ENCODE results near the gene ACAD9.
A peak's percentile ranks its signal among the peaks of the same experiment; 100 is the strongest.
"Not testable (repeated sequence)": the region's sequence is repeated elsewhere in the genome, so short reads cannot be mapped to it uniquely, and the experiment has no call there.

ACAD9 gene

DNA sequence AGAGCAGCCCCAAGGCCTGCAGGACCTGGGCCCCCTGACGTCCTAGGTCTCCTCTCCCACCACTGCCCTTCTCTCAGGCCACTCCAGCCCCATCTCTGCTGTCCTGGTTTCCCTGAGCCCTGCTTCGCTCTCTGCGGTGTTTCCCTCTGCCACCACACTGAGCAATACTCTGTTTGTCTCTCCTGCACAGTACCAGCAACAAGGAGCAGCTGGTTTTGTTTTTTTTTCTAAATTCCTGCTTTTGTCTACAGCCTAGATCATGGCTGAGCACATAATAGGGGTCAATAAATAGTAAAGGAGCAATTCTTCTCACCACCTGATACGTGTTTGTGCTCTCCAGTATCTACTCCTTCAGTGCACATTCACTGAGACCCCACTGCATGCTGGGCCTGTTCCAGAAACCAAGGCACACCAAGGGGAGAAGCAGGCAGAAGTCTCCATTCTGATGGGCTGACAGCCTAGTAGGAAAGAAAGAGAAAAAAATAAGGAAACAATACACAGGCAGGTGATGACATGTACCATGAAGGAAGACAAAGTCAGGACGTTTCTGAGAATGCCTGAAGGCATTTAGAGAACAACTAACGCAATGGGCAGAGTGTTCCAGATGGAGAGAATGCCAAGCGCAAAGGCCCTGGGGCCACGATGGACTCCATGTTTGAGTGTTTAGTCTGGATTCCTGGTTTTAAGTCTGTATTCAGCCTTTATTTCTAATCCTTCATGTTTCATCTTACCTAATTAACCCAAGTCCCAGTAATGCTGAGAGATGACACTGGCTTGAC, 6.0 kb upstream of the ACAD9 start:
- Mint-ChIP-seq H3K27ac (no peak overlapping the region), H3K27me3 (no peaks in the 10 kb centered on the region), H3K9me3 (no peaks in the 10 kb centered on the region), H3K36me3 (ENCODE audit: low read depth) (peaks cover 2% of the 10 kb centered on the region), H3K4me3 (no peak overlapping the region), H3K4me1 (ENCODE audit: low read depth) (peaks cover 28% of the 10 kb centered on the region)

DNA sequence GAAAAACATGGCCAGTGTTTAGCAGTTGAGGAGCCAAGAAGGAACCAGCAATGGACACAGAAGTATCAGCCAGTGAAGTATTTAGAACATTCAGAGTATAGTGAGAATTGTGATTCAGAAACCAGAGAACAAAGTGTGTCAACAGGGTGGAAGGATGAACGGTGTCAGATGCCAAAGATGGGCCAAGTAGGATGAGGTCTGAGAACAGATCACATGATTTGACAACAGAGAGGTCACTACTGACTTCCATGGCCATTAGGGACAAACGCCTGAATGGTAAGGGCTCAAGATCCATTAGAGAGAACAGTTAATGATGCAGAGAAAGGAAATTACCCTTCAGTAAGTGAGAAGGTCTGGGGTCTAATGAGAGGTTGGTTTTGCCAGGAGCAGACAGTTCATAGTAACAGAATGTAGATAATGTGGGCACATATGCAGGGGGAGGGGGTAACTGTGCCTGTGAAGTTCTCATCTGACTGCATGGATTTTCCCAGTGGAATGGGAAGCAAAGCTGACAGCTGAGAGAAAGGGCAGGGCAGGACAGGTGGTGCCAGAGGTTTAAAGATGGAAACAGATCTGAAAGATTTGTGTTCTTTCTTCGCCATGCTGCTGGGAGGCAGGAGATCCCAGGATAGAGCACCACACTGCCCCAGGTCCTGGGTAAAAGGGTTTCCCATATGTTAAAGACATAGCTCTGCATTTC, 4.8 kb upstream of the ACAD9 start:
- Mint-ChIP-seq H3K4me3 (no peak overlapping the region), H3K4me1 (ENCODE audit: low read depth) (peaks cover 34% of the 10 kb centered on the region), H3K36me3 (ENCODE audit: low read depth) (peaks cover 7% of the 10 kb centered on the region), H3K27ac (no peak overlapping the region), H3K9me3 (no peaks in the 10 kb centered on the region), H3K27me3 (no peaks in the 10 kb centered on the region)

GRCh38 chr3:128875556-128876120, 3.8 kb upstream of the ACAD9 start:
- no peaks in the 10 kb centered on the region for H3K9me3 Mint-ChIP-seq
- H3K4me3 Mint-ChIP-seq, result no peak overlapping the region
- H3K4me1 Mint-ChIP-seq (ENCODE audit: low read depth), result peaks cover 44% of the 10 kb centered on the region
- no peaks in the 10 kb centered on the region for H3K27me3 Mint-ChIP-seq
- H3K36me3 Mint-ChIP-seq (ENCODE audit: low read depth), result peaks cover 7% of the 10 kb centered on the region
- H3K27ac Mint-ChIP-seq, result no peak overlapping the region

GRCh38 chr3:128878011-128878457, 1.4 kb upstream of the ACAD9 start:
- peaks cover 68% of the 10 kb centered on the region for H3K4me1 Mint-ChIP-seq (ENCODE audit: low read depth)
- peak overlapping the region; percentile 97 for H3K4me3 Mint-ChIP-seq
- peak overlapping the region; percentile 99 for H3K27ac Mint-ChIP-seq
- no peaks in the 10 kb centered on the region for H3K9me3 Mint-ChIP-seq
- no peaks in the 10 kb centered on the region for H3K27me3 Mint-ChIP-seq
- peaks cover 17% of the 10 kb centered on the region for H3K36me3 Mint-ChIP-seq (ENCODE audit: low read depth)

DNA sequence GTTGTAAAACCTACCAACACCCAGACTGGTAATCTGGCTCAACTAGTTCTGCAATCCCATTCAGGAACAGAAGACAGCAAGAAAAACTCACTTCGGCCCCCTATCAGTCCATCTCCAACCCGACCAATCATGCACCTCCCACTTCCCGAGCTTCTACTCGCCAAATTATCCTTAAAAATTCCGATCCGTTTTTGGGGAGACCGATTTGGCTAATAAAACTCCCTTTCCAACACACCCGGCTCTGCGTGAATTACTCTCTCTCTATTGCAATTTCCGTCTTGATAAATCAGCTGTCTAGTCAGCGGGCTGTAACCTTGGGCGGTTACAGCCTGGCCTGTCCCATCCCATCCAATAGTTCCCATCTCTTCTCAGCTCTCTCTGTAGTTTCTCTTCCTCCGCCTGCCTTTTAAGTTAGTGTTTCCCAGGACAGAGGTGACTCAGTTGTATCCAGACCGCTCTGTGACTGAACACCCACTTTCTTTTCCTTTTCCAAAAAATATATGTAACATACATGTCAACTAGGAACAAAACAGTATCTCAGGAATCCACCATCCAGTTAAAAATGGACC, 780 bp upstream of the ACAD9 start:
- peak overlapping the region; percentile 97 for H3K4me3 Mint-ChIP-seq
- peaks cover 17% of the 10 kb centered on the region for H3K36me3 Mint-ChIP-seq (ENCODE audit: low read depth)
- H3K27ac Mint-ChIP-seq, result peak overlapping the region; percentile 99
- no peaks in the 10 kb centered on the region for H3K9me3 Mint-ChIP-seq
- no peaks in the 10 kb centered on the region for H3K27me3 Mint-ChIP-seq
- H3K4me1 Mint-ChIP-seq (ENCODE audit: low read depth), result peaks cover 72% of the 10 kb centered on the region

GRCh38 chr3:128879991-128880390, 571 bp downstream of the ACAD9 start:
- Mint-ChIP-seq H3K9me3 (no peaks in the 10 kb centered on the region), H3K4me1 (ENCODE audit: low read depth) (peaks cover 79% of the 10 kb centered on the region), H3K27me3 (no peaks in the 10 kb centered on the region), H3K4me3 (peak overlapping the region; percentile 97), H3K27ac (peak overlapping the region; percentile 99), H3K36me3 (ENCODE audit: low read depth) (peaks cover 30% of the 10 kb centered on the region)

GRCh38 chr3:128880455-128880854, 1.0 kb downstream of the ACAD9 start:
- peaks cover 77% of the 10 kb centered on the region for H3K4me1 Mint-ChIP-seq (ENCODE audit: low read depth)
- H3K36me3 Mint-ChIP-seq (ENCODE audit: low read depth), result peaks cover 35% of the 10 kb centered on the region
- H3K4me3 Mint-ChIP-seq, result peak overlapping the region; percentile 97
- H3K9me3 Mint-ChIP-seq, H3K27me3 Mint-ChIP-seq: not testable (repeated sequence)
- H3K27ac Mint-ChIP-seq, result peak overlapping the region; percentile 99

DNA sequence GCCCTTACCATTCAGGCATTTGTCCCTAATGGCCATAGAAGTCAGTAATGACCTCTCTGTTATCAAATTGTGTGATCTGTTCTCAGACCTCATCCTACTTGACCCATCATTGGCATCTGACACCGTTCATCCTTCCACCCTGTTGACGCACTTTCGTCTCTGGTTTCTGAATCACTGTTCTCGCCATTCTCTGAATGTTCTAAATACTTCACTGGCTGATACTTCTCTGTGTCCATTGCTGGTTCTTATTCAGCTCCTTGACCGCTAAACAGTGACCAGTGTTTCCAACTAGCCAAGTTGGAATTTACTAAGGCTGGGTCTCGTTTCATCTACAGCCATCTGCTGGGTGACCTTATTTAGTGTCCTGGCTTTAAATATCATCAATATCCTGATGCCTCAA, 2.2 kb downstream of the ACAD9 start:
- H3K4me1 Mint-ChIP-seq (ENCODE audit: low read depth), result peaks cover 69% of the 10 kb centered on the region
- H3K4me3 Mint-ChIP-seq, result peak overlapping the region; percentile 97
- peaks cover 36% of the 10 kb centered on the region for H3K36me3 Mint-ChIP-seq (ENCODE audit: low read depth)
- H3K27ac Mint-ChIP-seq, result peak overlapping the region; percentile 39
- H3K9me3 Mint-ChIP-seq, result no peaks in the 10 kb centered on the region
- no peaks in the 10 kb centered on the region for H3K27me3 Mint-ChIP-seq

DNA sequence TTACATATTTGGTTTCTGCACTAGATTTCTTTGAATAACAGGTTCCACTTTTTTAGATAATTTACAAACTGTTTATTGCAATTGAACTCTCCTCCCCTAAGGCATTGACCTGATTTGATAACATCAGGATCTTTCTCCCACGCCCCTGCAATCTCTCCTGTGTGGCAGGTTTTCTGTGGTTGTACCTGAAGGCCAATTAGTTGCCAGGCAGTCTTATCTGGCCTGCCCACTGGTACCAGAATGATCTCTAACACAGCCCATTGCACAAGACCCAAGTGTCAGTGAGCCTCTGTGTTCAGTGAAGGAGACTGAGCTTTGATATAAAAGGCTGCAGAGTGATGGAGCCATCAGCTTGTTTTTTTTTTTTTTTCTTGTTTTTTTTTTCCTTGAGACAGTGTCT, 3.3 kb downstream of the ACAD9 start:
- H3K4me1 Mint-ChIP-seq (ENCODE audit: low read depth), result peaks cover 59% of the 10 kb centered on the region
- H3K36me3 Mint-ChIP-seq (ENCODE audit: low read depth), result peaks cover 45% of the 10 kb centered on the region
- no peak overlapping the region for H3K27ac Mint-ChIP-seq
- peak overlapping the region; percentile 43 for H3K4me3 Mint-ChIP-seq
- no peaks in the 10 kb centered on the region for H3K27me3 Mint-ChIP-seq
- no peaks in the 10 kb centered on the region for H3K9me3 Mint-ChIP-seq

- no peak overlapping the region for H3K27ac Mint-ChIP-seq
- H3K9me3 Mint-ChIP-seq, result no peaks in the 10 kb centered on the region
- no peak overlapping the region for H3K4me3 Mint-ChIP-seq
- H3K27me3 Mint-ChIP-seq, result no peaks in the 10 kb centered on the region
- peaks cover 51% of the 10 kb centered on the region for H3K36me3 Mint-ChIP-seq (ENCODE audit: low read depth)
- peaks cover 41% of the 10 kb centered on the region for H3K4me1 Mint-ChIP-seq (ENCODE audit: low read depth)
Measured at GRCh38 chr3:128884992-128885391, 5.6 kb downstream of the ACAD9 start.

GRCh38 chr3:128889139-128889894, 9.9 kb downstream of the ACAD9 start:
- Mint-ChIP-seq H3K4me3 (no peak overlapping the region), H3K4me1 (ENCODE audit: low read depth) (peaks cover under 1% of the 10 kb centered on the region), H3K9me3 (no peaks in the 10 kb centered on the region), H3K27me3 (no peaks in the 10 kb centered on the region), H3K27ac (no peak overlapping the region), H3K36me3 (ENCODE audit: low read depth) (peaks cover 49% of the 10 kb centered on the region)

DNA sequence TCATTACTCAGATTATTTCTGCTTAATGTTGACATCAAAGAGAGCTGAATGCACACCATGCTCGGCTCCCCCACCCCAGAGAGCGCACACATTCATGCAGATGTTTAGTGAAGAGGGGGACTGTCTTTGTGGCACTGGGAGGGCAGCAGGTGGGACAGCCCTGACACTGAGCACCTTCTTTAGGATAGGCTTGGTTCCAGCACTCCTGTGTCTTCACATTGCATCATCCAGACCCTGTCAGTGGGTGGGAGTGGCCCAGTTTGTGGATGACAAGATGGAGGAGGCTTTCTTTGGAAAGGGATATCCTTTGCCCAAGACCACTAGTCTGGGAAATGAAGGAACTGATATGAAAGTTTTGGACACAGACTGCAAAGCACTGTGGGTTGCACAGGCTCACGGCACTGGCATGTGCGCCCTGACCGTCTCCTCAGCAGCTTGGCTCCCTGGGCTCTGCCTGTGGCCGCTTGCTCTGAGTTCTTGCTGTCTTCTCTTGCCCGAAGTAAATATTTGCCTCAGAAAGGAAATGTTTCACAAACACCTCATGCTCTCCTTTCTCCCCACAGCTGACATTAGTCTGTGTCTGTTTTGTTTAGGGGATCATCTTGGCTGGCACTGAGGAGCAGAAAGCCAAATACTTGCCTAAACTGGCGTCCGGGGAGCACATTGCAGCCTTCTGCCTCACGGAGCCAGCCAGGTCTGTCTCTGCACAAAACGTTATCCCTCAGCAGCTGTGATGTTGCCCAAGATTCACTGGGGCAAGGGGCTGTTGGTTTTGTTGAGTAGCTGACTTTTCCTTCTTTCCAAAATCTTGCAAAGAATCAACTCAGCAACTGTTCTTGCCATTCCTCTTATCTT, 16.6 kb downstream of the ACAD9 start:
- Mint-ChIP-seq H3K9me3 (no peaks in the 10 kb centered on the region), H3K27me3 (no peaks in the 10 kb centered on the region), H3K4me1 (ENCODE audit: low read depth) (no peaks in the 10 kb centered on the region), H3K36me3 (ENCODE audit: low read depth) (peaks cover 65% of the 10 kb centered on the region), H3K27ac (no peak overlapping the region), H3K4me3 (no peak overlapping the region)

DNA sequence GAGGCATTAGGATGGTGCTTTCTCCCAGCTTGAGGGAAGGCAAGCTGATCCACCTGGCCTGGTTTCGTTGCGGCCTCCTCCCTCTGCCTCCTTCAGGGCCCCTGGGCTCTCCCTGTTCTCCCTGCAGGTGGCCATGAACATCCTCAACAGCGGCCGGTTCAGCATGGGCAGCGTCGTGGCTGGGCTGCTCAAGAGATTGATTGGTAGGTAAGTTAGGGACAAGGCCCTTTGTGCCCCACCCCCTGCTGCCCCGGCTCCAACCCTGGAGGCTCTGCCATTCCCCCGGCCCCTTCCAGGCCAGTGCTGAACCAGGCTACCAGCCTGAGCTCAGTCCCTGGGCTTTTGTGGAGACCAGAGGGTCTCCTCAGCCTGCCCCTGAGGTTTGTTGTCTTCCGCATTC, 23.0 kb downstream of the ACAD9 start:
- H3K27me3 Mint-ChIP-seq, result no peaks in the 10 kb centered on the region
- no peak overlapping the region for H3K4me3 Mint-ChIP-seq
- no peak overlapping the region for H3K27ac Mint-ChIP-seq
- H3K9me3 Mint-ChIP-seq, result no peaks in the 10 kb centered on the region
- H3K36me3 Mint-ChIP-seq (ENCODE audit: low read depth), result peaks cover 77% of the 10 kb centered on the region
- no peaks in the 10 kb centered on the region for H3K4me1 Mint-ChIP-seq (ENCODE audit: low read depth)

DNA sequence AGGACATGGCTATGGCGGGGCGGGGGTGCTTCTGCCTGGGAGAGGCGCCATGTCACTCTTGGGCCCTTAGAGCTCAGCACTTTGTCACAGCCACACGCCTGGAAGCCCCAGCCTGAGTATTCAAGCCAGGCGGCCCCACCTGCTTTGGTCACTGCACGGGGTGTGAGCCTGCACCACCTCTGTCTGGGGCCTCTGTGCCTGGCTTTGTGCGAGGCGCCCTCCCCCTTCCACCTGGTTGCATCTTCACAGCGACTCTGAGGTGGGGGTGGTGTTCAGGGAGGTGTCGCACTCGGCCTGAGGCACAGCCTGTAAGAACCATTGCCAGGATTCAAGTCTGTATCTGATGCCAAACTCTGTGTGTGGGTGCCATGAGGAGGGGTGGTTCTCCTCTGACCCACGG, 24.1 kb downstream of the ACAD9 start:
- peaks cover 68% of the 10 kb centered on the region for H3K36me3 Mint-ChIP-seq (ENCODE audit: low read depth)
- no peaks in the 10 kb centered on the region for H3K4me1 Mint-ChIP-seq (ENCODE audit: low read depth)
- no peaks in the 10 kb centered on the region for H3K9me3 Mint-ChIP-seq

More for the DNA sequence above, 24.1 kb downstream of the ACAD9 start:
- H3K27me3 Mint-ChIP-seq, result no peaks in the 10 kb centered on the region
- H3K27ac Mint-ChIP-seq, result no peak overlapping the region
- H3K4me3 Mint-ChIP-seq, result no peak overlapping the region

Measured in stimulated activated naive CD8-positive, alpha-beta T cell treated with anti-CD3 and anti-CD28 coated beads, Interleukin-15, Interleukin-2, amounts not matched to agents 100 ng/mL and 50 ng/mL, for 24 hours (primary cell).